Frontal cortex (tissue), 4 donors: ENCODE results near the gene ACYP2. TPM values are rescaled to one million over a fixed set of nuclear protein-coding genes. Genes with fewer than 3 reads are reported as not detected.
A peak's percentile ranks its signal among the peaks of the same experiment; 100 is the strongest.
"Not testable (repeated sequence)": the region's sequence is repeated elsewhere in the genome, so short reads cannot be mapped to it uniquely, and the experiment has no call there.

Experiments
- DNase-seq, 2 donors: peaks; one replicate each; pipeline ENCODE4 v3.0.0; 2012; ENCODE audit warnings: low spot score in 2 of 2
- FAIRE-seq: peaks from 2 replicates; lab custom pipeline; 2012; peaks lifted over from hg19 to GRCh38; lab: Jason Lieb, UNC
- total RNA-seq: library from RNA; depleted of rRNA; stranded (reverse); fragments of >200 nt; gene quantifications from one replicate; pipeline ENCODE4 v1.2.3, GENCODE V29; 2014
- donor health status: control.
- donor health status: control.
- donor health status: control.

ACYP2 gene
- total RNA-seq, 1 donor from 2014 or later = 22.4 TPM

DNA sequence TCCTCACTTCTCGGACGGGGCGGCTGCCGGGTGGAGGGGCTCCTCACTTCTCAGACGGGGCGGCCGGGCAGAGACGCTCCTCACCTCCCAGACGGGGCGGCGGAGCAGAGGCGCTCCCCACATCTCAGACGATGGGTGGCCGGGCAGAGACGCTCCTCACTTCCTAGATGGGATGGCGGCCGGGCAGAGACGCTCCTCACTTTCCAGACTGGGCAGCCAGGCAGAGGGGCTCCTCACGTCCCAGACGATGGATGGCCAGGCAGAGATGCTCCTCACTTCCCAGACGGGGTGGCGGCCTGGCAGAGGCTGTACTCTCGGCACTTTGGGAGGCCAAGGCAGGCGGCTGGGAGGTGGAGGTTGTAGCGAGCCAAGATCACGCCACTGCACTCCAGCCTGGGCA is 19.3 kb upstream of the ACYP2 start:
- FAIRE-seq, DNase-seq: not testable (repeated sequence)

DNA sequence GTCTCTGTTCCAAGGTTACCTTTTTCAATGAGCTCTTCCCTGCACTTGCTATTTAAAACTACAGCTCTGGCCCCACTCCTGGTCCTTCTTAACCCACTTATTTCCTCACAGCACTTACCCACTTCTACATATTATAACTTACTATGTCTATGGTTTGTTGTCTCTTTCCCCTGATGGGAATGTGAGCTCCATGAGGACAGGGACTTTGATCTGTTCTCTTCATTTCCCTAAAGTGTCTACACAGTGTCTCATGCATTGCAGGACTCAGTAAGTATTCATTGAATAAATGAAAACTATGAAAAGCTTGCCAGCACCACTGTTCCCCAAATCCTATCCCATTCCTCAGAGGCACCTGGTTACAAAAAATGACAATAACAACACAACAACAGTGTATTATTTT is 18.3 kb upstream of the ACYP2 start:
- no peak for FAIRE-seq
- no peak for DNase-seq

DNA sequence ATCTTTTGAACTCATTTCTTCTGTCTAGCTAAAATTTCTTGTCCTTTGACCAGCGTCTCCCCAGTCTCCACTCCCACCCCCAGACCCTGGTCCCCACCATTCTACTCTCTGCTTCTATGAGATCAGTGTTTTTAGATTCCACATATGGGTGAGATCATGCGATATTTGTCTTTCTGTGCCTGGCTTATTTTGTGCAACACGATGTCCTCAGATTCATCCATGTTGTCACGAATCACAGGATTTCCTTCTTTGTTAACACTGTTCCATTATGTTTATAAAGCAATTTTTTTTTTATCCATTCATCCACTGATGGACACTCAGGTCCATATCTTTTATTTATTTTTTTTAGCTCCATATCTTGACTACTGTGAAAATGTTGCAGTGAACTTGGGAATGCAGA is 16.0 kb upstream of the ACYP2 start:
- FAIRE-seq (no peak), DNase-seq (no peak)

DNA sequence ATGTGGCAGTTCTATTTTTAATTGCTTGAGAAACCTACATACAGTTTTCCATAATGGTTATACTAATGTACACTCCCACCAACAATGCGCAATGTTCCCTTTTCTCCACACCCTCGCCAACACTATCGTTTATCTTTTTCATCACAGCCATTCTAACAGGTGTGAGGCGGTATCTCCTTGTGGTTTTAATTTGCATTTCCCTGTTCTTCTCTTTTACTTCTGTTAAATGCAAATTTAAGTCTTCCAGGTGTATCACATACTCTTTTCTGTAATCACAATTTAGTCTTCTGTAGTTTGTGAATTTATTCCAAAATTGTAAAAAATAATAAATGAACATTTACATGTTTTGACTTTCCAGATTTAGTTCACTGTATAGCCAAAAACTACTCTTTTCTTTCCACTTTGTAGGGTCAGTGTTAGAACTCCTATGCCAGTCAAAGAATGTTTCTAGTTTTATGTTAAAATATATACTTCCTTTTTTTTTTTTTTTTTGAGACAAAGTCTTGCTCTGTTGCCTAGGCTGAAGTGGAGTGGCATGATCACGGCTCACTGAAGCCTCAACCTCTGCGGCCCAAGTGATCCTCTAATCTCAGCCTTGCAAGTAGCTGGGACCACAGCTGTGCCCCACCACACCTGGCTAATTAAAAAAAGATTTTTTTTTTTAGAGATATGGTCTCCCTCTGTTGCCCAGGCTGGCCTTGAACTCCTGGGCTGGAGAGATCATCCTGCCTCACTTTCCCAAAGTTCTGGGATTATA is 15.4 kb upstream of the ACYP2 start:
- FAIRE-seq (no peak), DNase-seq (no peak)

DNA sequence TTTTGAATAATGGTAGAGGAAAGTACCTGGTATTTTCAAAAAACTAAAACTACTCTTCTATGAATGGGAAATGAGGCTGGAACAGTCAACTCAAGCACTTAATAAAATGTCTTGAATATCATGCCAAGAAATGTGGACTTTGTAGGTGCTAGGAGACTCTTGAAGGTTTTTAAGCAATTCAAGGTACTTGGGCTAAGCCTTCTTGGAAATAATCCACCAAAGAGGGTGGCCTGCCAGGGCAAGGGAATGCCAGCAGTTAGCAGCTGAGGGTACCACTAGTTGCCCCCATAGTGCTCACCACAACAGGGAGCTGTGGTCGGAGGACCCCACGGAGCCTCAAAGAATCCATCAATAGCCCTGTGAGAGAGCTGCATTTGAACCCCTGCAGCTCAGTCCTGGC is 14.6 kb upstream of the ACYP2 start:
- FAIRE-seq = no peak

DNA sequence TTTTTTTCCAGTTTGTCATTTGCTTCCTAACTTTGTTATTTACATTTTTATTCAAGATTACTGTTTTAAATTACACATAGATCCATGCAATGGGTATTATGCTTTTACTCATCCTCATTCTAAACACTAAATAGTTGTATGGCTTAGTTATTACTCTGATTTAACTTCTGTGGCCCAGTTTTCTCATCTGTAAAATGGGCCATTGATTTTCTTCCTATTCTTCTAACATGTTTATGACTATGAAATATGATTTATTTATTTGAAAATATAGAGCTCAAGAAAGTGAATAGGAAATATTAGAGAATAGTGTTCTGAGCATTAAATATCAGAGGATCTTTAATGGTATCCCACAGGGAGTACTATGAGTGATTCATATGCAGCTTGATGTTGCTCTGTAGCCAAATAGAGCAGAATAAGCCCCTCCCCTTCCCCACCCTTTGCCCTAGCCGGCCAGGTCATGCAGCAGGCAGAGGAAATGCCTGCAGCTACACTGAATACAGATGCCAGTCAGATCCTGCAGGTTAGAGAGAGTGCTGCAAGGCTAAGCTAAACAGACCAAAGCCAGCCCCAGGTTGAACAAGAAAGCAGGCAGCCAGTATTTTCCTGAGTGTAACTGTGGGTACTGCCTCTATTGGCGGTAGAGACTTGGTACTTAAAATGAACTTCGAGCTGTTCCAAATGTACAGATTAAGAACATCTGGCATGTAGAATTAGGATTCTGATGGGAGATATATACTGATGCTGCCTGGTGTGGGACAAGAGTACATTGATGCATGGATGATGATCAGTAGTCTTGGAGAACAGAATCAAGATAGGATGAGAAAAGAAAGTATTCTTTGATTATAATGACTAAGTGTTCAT is 11.7 kb upstream of the ACYP2 start:
- FAIRE-seq (no peak), DNase-seq (no peak)

More for the DNA sequence above, 14.6 kb upstream of the ACYP2 start:
- no peak for DNase-seq

GRCh38 chr2:54106631-54107454 is 8.6 kb upstream of the ACYP2 start:
- DNase-seq (peak in 1 of 2 donors; percentile 41), FAIRE-seq (peak; percentile 69)

DNA sequence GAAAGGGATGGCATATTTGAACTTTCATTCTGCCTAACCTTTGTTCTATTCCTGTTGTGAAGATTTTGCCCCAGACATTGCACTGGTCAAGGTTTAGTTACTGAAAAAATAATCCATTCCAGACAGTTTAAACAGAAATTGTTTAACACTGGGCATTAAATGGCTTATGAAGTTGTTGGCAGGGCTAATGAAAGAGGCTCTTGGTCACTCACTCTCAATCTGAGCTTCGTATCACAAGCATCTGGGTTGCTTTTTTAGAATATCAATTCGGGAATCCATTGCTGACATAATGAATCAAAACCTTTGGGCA is 8.0 kb upstream of the ACYP2 start:
- FAIRE-seq (no peak), DNase-seq (no peak)

DNA sequence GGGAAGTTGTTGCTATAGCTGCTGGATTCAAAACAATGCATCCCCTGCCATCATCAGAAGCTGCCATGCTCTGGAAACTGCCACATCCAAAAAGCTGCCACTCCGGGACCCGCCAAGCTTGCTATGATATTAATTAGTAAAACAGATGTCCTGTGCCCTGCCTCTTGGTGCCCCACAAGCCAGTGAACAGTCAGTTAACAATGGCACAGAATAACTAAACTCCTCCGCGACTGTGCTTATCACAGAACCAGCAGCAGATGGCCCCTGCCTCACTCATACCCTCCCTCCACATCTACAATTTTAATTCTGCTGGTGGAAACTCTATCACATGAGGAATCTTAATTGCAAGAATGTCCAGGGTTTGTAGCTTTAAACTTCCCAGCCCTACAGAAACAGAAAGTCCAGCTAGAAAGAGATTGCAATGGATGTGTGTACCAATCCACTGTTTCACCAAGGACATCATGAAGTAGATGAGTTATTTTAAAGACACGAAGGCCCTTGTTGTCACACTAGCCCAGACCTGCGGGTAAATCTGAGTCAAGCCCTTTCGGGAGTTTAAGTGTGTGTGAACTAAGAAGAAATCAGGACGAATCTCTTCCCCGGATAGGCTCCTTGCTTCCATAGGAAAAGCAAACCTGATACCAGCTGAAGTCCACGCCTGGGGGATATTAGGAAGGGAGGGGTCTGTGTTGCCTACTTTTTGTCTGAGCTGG is 7.4 kb upstream of the ACYP2 start:
- DNase-seq = no peak
- FAIRE-seq = no peak

- FAIRE-seq (no peak), DNase-seq (no peak)
These were observed 5.6 kb upstream of the ACYP2 start for GRCh38 chr2:54109848-54110247.

GRCh38 chr2:54114479-54114878 is 936 bp upstream of the ACYP2 start:
- not testable (repeated sequence) for FAIRE-seq, DNase-seq

- DNase-seq = no peak
- FAIRE-seq = no peak
These were observed 505 bp upstream of the ACYP2 start for GRCh38 chr2:54114936-54115283.

- not testable (repeated sequence) for FAIRE-seq, DNase-seq
These were observed 1.2 kb downstream of the ACYP2 start for GRCh38 chr2:54116598-54116997.

DNA sequence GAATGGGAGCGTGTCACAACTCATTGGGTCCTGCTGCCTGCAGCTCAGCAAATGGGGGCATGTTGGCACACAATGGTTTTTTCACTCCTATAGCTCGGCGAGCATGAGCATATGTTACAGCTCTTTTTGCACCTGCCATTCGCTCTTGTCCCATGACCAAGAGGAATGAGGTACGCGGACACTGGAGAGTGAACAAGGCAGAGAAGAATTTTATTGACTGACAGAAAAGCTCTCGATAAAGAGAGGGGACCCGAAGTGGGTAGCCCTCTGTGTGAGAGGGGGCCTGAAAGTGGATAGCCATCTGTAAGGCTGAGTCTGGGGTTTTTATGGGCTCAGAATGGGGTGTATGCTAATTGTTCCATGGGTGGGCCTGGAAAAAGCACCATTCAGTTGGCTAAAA is 5.5 kb downstream of the ACYP2 start:
- FAIRE-seq = no peak
- no peak for DNase-seq

DNA sequence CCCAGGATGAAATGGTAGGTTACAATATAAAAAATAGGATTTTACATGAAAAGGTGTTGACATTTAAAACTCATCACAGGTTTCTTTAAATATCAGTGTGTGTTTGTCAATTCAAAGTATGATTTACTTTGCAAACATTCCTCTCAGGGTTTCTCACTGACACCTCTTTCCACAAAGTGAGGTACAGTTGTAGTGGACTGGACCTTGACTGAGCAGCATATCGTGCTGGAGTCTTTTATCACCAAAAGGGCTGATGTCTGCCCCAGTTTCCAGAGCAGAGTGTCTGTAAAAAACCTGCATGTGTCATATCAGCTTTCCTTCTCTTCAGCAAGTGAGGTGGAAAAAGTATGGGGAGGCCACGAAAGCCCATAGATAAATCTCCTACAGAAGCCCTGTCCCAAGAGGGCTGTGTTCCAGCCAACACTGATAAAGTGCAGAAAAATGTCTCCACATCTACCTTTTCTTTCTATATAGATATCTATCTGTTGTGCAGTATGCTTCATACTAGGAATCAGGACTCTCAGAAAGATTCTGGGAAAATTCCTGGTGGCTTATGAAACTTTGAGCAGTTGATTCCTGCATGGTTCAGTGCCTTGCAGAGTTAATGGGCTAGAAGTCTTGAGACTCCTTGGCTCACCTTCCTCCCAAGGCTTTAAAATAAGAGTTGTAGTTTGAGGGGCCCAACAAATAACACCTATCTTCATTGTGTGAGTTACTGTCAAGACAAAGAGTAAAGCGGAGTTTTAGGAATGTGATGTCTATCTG is 6.9 kb downstream of the ACYP2 start:
- FAIRE-seq = no peak
- no peak for DNase-seq

DNA sequence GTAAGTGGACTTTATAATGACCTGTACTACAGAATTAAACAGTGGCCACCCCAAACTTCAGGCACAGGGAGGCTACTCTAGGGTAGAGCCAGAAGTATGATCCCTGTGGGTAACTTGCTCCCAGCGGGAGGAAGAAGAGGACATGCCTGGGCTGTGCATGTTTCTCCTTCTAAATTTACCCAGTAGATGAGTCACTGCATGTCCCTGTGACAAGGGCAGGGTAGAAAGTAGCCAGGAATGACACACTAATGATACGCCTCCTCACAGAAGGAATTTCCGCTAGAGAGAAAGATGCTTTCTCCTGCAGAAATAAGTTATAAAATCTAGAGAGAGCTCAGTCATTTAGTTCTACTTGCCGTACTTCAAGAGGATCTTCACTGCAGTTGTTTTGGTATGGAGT is 7.5 kb downstream of the ACYP2 start:
- no peak for FAIRE-seq

DNA sequence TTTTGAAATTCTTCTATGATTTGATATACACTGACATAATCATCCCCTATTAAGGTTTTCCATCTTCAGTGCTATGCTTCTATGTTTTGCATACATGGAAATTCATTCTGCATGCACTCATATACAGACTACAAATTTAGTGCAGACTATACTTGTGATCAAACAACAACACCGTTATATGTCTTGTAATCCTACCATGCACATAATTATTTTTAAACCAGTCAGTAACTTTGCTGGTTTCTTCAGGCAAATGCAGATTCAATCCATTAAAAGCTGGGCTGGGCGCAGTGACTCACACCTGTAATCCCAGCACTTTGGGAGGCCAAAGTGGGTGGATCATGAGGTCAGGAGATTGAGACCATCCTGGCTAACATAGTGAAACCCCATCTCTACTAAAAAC is 11.8 kb downstream of the ACYP2 start:
- not testable (repeated sequence) for DNase-seq, FAIRE-seq

More for the DNA sequence above, 7.5 kb downstream of the ACYP2 start:
- DNase-seq = peak in 1 of 2 donors; percentile 29

DNA sequence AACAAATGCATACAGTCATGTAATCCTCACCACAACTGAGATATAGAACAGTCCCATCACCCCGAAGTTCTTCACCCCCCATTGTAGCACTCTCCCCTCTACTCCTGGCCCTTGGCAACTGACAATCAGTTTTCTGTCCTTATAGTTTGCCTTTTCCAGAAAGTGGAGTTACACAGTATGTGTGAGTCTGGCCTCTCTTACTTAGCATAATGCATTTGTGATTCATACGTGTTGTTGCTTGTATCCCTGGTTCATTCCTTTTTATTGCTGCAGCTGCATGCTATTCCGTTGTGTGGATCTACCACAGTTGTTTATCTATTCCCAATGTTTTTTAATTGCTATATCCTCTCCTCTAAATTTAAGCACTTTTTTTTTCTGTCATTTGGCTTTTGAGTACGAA is 17.6 kb downstream of the ACYP2 start:
- DNase-seq (no peak), FAIRE-seq (no peak)

GRCh38 chr2:54139210-54139609 is 23.8 kb downstream of the ACYP2 start:
- FAIRE-seq (no peak), DNase-seq (no peak)
